Fibroblast of lung (primary cell): ENCODE data around the gene SSUH2.

Experiments
- EZH2 ChIP-seq: IDR thresholded peaks from 2 replicates; pipeline ENCODE4 v1.5.1; 2012; ENCODE audit warnings: low read length, control low read depth, mild to moderate bottlenecking; ENCODE audit errors: missing control alignments
- TF ChIP-seq, protein P1 (sequence below), 2 donors: IDR thresholded peaks in 1 of 2; conservative IDR thresholded peaks in 1 of 2; 1 replicate in 1 of 2; 2 replicates in 1 of 2; pipeline ENCODE4 v1.5.1; 2011 to 2012; ENCODE audit warnings: low read length in 2 of 2, control low read depth in 1 of 2, inconsistent platforms in 1 of 2, low read depth in 1 of 2, mild to moderate bottlenecking in 1 of 2

DNA sequence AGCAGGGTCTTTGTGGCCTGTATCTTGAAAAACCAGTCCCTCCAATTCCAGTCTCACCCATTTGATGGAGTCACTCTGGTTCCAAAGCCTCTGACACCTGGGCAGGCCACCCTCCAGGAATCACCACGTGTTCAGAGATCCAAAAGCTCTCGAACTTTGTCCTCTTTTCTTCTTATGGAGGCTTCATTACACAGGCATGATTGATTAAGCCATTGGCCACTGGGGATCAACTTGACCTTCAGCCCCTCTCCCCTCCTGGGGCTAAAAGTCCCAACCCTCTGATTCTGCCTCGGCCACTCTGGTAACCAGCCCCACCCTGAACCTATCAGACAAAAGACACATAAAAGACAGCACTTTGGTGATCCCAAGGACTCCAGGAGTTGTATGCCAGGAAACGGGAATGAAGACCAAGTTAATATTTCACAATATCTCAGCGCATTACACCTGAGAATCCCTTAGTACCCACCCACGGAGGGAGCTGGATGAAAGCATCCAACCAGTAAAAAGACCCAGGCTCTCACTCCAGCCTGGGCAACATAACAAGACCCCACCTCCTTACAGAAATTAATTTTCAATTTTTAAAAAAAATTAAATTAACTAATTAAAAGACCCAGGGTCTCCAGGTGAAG, 23.0 kb upstream of the SSUH2 start:
- TF ChIP-seq, protein P1, sequence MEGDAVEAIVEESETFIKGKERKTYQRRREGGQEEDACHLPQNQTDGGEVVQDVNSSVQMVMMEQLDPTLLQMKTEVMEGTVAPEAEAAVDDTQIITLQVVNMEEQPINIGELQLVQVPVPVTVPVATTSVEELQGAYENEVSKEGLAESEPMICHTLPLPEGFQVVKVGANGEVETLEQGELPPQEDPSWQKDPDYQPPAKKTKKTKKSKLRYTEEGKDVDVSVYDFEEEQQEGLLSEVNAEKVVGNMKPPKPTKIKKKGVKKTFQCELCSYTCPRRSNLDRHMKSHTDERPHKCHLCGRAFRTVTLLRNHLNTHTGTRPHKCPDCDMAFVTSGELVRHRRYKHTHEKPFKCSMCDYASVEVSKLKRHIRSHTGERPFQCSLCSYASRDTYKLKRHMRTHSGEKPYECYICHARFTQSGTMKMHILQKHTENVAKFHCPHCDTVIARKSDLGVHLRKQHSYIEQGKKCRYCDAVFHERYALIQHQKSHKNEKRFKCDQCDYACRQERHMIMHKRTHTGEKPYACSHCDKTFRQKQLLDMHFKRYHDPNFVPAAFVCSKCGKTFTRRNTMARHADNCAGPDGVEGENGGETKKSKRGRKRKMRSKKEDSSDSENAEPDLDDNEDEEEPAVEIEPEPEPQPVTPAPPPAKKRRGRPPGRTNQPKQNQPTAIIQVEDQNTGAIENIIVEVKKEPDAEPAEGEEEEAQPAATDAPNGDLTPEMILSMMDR (conservative IDR thresholded peaks at IDR 0.05 in 1 of 2, IDR thresholded peaks at IDR 0.05 in 1 of 2; ENCODE audit: low read depth in 1 of 2, low read length in 2 of 2) = no peak
- no peak for TF ChIP-seq EZH2
